Right lobe of liver (tissue), 6 donors: ENCODE data around the gene P2RY6. TPM values are rescaled to one million over a fixed set of nuclear protein-coding genes. Genes with fewer than 3 reads are reported as not detected.

ENCODE experiments used
- ATAC-seq, 4 donors: fragments of 200-7000 bp; cut with Tn5 transposase; one replicate each; pipeline ENCODE4 v1.9.1; 2020; ENCODE audit warnings: mild to moderate bottlenecking in 4 of 4, moderate library complexity in 4 of 4
- DNase-seq, 3 donors: peaks; one replicate each; pipeline ENCODE4 v3.0.0-alpha.2; 2020
- H3K27ac ChIP-seq, 3 donors: fragments of 200-600 bp; one replicate each; pipeline ENCODE4 v1.8.0; 2022
- H3K27me3 ChIP-seq, 2 donors: fragments of 200-600 bp; one replicate each; pipeline ENCODE4 v1.8.0; 2022
- H3K36me3 ChIP-seq, 4 donors: fragments of 200-600 bp; sonication (generic) in 1 of 4; one replicate each; pipeline versions ENCODE4 v1.5.1 to v1.8.0; 2017 to 2022; ENCODE audit warnings: control low read depth in 1 of 4
- H3K4me1 ChIP-seq, 4 donors: fragments of 200-600 bp; sonication (generic) in 1 of 4; one replicate each; pipeline versions ENCODE4 v1.5.1 to v1.8.0; 2017 to 2022; ENCODE audit warnings: control low read depth in 1 of 4
- H3K4me3 ChIP-seq, 3 donors: fragments of 200-600 bp; one replicate each; pipeline ENCODE4 v1.8.0; 2022
- H3K9me3 ChIP-seq, 4 donors: fragments of 200-600 bp; sonication (generic) in 1 of 4; one replicate each; pipeline versions ENCODE4 v1.5.1 to v1.8.0; 2017 to 2022; ENCODE audit warnings: control low read depth in 1 of 4
- CTCF ChIP-seq, 4 donors: fragments of 200-600 bp in 3 of 4; fragments of 450-650 bp in 1 of 4; IDR thresholded peaks; one replicate each; pipeline versions ENCODE4 v1.5.1 to v1.8.0; 2016 to 2022; ENCODE audit warnings: antibody characterized with exemption in 4 of 4, mild to moderate bottlenecking in 2 of 4
- POLR2A ChIP-seq: fragments of 450-650 bp; IDR thresholded peaks from one replicate; pipeline ENCODE4 v1.6.1; 2017; ENCODE audit warnings: antibody characterized with exemption, mild to moderate bottlenecking
- WGBS: methylation state at CpG from one replicate; pipeline ENCODE4 v1.1.6; 2018; ENCODE audit warnings: low coverage, low lambda C conversion rate; ENCODE audit not compliant: insufficient coverage; ENCODE audit errors: missing lambda C conversion rate; 5-methylcytosine and 5-hydroxymethylcytosine counted together
- intact Hi-C, 2 donors: fragments of 100-400 bp; cut with DNase I; formaldehyde crosslinking; loops; one replicate each; pipeline versions ENCODE4 v1.11.2 to v1.14.1; 2022
- total RNA-seq, 6 experiments: library from RNA; depleted of rRNA in 2 of 6; stranded (reverse); fragments of >200 nt in 2 of 6; fragmentation: NEBNext Ultra II Directional in 3 of 6; extraction: Animal tissue kit (Norgen Biotek cat#: 25700) in 3 of 6; gene quantifications; one replicate each; pipeline versions ENCODE4 v1.1.0 to v1.2.4, GENCODE V29; 2016 to 2023
- donor health status: DM: no; HTN: yes; CAD: no.
- donor health status: DM: no; HTN: no; CAD: no.
- donor health status: DM: no; HTN: no; CAD: no.
- donor health status: DM: no; HTN: yes; CAD: no.
- donor health status: DM: no; HTN: yes; CAD: no.

P2RY6 gene
- total RNA-seq, 6 experiments from 2014 or later, result 0.24 to 1.8 (median 0.62) TPM

GRCh38 chr11:73337846-73338245 is 65.7 kb downstream of the P2RY6 start:
- intact Hi-C loops, result no loop called here
- Histone ChIP-seq H3K4me1 (peaks cover 0 to 7% (median 0%) of the 10 kb centered on the region in 4 donors), H3K27ac (no peak overlapping the region)

GRCh38 chr11:73338279-73338678 is 66.1 kb downstream of the P2RY6 start:
- no CpG with 5 or more reads among the region's 4 CpGs for WGBS
- no peaks in the 10 kb centered on the region for H3K9me3 ChIP-seq
- no peaks in the 10 kb centered on the region for H3K36me3 ChIP-seq
- H3K4me3 ChIP-seq, result no peak overlapping the region
- TF ChIP-seq CTCF (IDR thresholded peaks at IDR 0.05), result no peak
- no peak for TF ChIP-seq POLR2A
- H3K27me3 ChIP-seq, result no peaks in the 10 kb centered on the region
- peaks cover 0 to 11% (median 0%) of the 10 kb centered on the region in 4 donors for H3K4me1 ChIP-seq
- ATAC-seq (no peak), DNase-seq (no peak)
- intact Hi-C loops, result no loop called here
- no peak overlapping the region for H3K27ac ChIP-seq

More at GRCh38 chr11:73337846-73338245, 65.7 kb downstream of the P2RY6 start:
- no peaks in the 10 kb centered on the region for H3K9me3 ChIP-seq
- ATAC-seq, result no peak
- H3K4me3 ChIP-seq, result no peak overlapping the region
- no CpG with 5 or more reads among the region's 2 CpGs for WGBS
- DNase-seq, result no peak
- H3K36me3 ChIP-seq, result no peaks in the 10 kb centered on the region
- TF ChIP-seq CTCF (IDR thresholded peaks at IDR 0.05) (no peak), POLR2A (no peak)
- H3K27me3 ChIP-seq, result no peaks in the 10 kb centered on the region

GRCh38 chr11:73340164-73340563 is 68.0 kb downstream of the P2RY6 start:
- peaks cover 0 to 11% (median 0%) of the 10 kb centered on the region in 4 donors for H3K4me1 ChIP-seq
- TF ChIP-seq POLR2A (no peak), CTCF (IDR thresholded peaks at IDR 0.05) (no peak)
- intact Hi-C loops, result no loop called here

GRCh38 chr11:73342633-73343032 is 70.5 kb downstream of the P2RY6 start:
- Histone ChIP-seq H3K4me3 (peak overlapping the region in 1 of 3 donors; percentile 38), H3K27me3 (no peaks in the 10 kb centered on the region), H3K9me3 (no peaks in the 10 kb centered on the region), H3K4me1 (peaks cover 0 to 11% (median 0%) of the 10 kb centered on the region in 4 donors), H3K27ac (no peak overlapping the region), H3K36me3 (no peaks in the 10 kb centered on the region)
- TF ChIP-seq POLR2A (no peak), CTCF (IDR thresholded peaks at IDR 0.05) (no peak)
- 23% methylated on average over 2 of the region's 54 CpGs for WGBS
- intact Hi-C loops, result no loop called here
- DNase-seq (no peak), ATAC-seq (peak; percentile 4 to 42 (median 22))

More at GRCh38 chr11:73340164-73340563, 68.0 kb downstream of the P2RY6 start:
- Histone ChIP-seq H3K36me3 (no peaks in the 10 kb centered on the region), H3K4me3 (no peak overlapping the region), H3K9me3 (no peaks in the 10 kb centered on the region), H3K27ac (no peak overlapping the region), H3K27me3 (no peaks in the 10 kb centered on the region)
- DNase-seq (no peak), ATAC-seq (no peak)
- WGBS, result 58% methylated on average over 2 of the region's 3 CpGs
